CD4-positive, alpha-beta memory T cell (primary cell): ENCODE results near the gene HLA-DMB. TPM values are rescaled to one million over a fixed set of nuclear protein-coding genes. Genes with fewer than 3 reads are reported as not detected.
"Not testable (repeated sequence)": the region's sequence is repeated elsewhere in the genome, so short reads cannot be mapped to it uniquely, and the experiment has no call there.

ENCODE experiments used
- CTCF ChIA-PET: fragments of 350-600 bp; sonication (Branson Sonifier 250); formaldehyde crosslinking; loops from one replicate; lab custom pipeline; 2021; ENCODE audit warnings: inconsistent platforms; ENCODE audit not compliant: partially characterized antibody; lab: Charles Lee
- POLR2A ChIA-PET: fragments of 350-600 bp; sonication (Branson Sonifier 250); formaldehyde crosslinking; loops from one replicate; lab custom pipeline; 2021; ENCODE audit not compliant: partially characterized antibody; lab: Charles Lee
- DNase-seq, 5 donors: peaks; one replicate each; pipeline versions ENCODE4 v3.0.0 to v3.0.0-alpha.2; 2020 to 2022; ENCODE audit warnings: mixed read lengths in 1 of 5
- H3K27ac ChIP-seq: one replicate; pipeline ENCODE4 v1.7.0; 2013; ENCODE audit warnings: low read depth, low read length
- H3K27me3 ChIP-seq: 2 replicates; pipeline ENCODE4 v1.7.0; 2013; ENCODE audit warnings: mild to moderate bottlenecking, low read length, moderate library complexity; ENCODE audit not compliant: insufficient read depth
- H3K36me3 ChIP-seq: 2 replicates; pipeline ENCODE4 v1.7.0; 2013; ENCODE audit warnings: mild to moderate bottlenecking, low read length, moderate library complexity; ENCODE audit not compliant: insufficient read depth
- H3K4me1 ChIP-seq: 2 replicates; pipeline ENCODE4 v1.7.0; 2013; ENCODE audit warnings: mild to moderate bottlenecking, low read length, moderate library complexity; ENCODE audit not compliant: insufficient read depth
- H3K4me3 ChIP-seq, 2 donors: one replicate each; pipeline ENCODE4 v1.7.0; 2013; ENCODE audit warnings: low read length in 2 of 2, mild to moderate bottlenecking in 1 of 2
- H3K9me3 ChIP-seq, 2 donors: one replicate each; pipeline ENCODE4 v1.7.0; 2013; ENCODE audit warnings: low read length in 2 of 2, control low read depth in 1 of 2; ENCODE audit not compliant: control insufficient read depth in 1 of 2
- H3K27ac Mint-ChIP-seq, 7 donors: one replicate each; pipeline ENCODE4 v1.8.0; 2020 to 2021; ENCODE audit warnings: mixed read lengths in 7 of 7, mild to moderate bottlenecking in 6 of 7, inconsistent platforms in 3 of 7, moderate library complexity in 3 of 7
- H3K27me3 Mint-ChIP-seq, 2 donors: one replicate each; pipeline ENCODE4 v1.8.0; 2020 to 2021; ENCODE audit warnings: mixed read lengths in 2 of 2
- H3K36me3 Mint-ChIP-seq, 2 donors: one replicate each; pipeline ENCODE4 v1.8.0; 2020 to 2021; ENCODE audit warnings: mixed read lengths in 2 of 2, inconsistent platforms in 1 of 2, mild to moderate bottlenecking in 1 of 2
- H3K4me1 Mint-ChIP-seq, 4 donors: one replicate each; pipeline ENCODE4 v1.8.0; 2020 to 2021; ENCODE audit warnings: mixed read lengths in 4 of 4, mild to moderate bottlenecking in 1 of 4
- H3K4me3 Mint-ChIP-seq, 8 donors: one replicate each; pipeline ENCODE4 v1.8.0; 2020 to 2021; ENCODE audit warnings: mixed read lengths in 8 of 8, mild to moderate bottlenecking in 7 of 8, moderate library complexity in 6 of 8, inconsistent platforms in 3 of 8
- H3K9me3 Mint-ChIP-seq, 8 donors: one replicate each; pipeline ENCODE4 v1.8.0; 2020 to 2021; ENCODE audit warnings: mixed read lengths in 8 of 8, mild to moderate bottlenecking in 5 of 8, inconsistent platforms in 3 of 8, moderate library complexity in 1 of 8
- intact Hi-C: fragments of 100-400 bp; cut with micrococcal nuclease; formaldehyde crosslinking; loops from one replicate; pipeline ENCODE4 v1.15.1; 2023
- polyA plus RNA-seq, 2 donors: library from polyadenylated mRNA; unstranded; fragments of 300-500 nt; fragmentation: Illumina TruSeq; gene quantifications; one replicate each; pipeline ENCODE4 v1.2.3, GENCODE V29; 2021
- total RNA-seq, 2 experiments: library from RNA; stranded (reverse); gene quantifications; one replicate each; pipeline ENCODE4 v1.2.3, GENCODE V29; 2021

The HLA-DMB gene
- total and polyA plus RNA-seq, 4 experiments from 2014 or later: 7.6 to 15.5 (median 8.0) TPM

DNA sequence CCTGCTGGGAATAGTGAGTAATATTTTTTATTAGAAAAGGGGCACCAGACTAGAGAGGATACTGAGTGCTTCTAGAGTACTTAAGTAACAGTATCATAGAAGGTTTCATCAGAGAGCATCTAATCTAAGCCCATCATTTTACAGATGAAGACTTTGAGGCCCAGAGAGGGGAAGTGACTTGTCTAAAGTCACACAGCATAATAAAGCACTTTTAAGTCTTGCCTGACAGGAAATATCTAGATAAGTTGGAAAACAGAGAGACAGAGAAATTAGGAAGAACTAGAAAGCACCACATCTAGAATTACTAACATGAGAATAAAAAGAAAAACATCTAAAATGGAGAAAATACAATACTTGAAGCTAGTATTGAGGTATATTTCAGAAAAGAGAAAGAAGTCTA, 6.1 kb upstream of the HLA-DMB start:
- H3K27me3 ChIP-seq: no peaks in the 10 kb centered on the region
- Mint-ChIP-seq H3K9me3 (no peaks in the 10 kb centered on the region), H3K27ac (peak overlapping the region in 1 of 7 donors; percentile 38), H3K4me3 (no peak overlapping the region), H3K36me3 (no peaks in the 10 kb centered on the region), H3K27me3 (no peaks in the 10 kb centered on the region), H3K4me1 (peaks cover 32 to 58% (median 40%) of the 10 kb centered on the region in 4 donors)
- no peak overlapping the region for H3K4me3 ChIP-seq
- no peaks in the 10 kb centered on the region for H3K9me3 ChIP-seq
- CTCF ChIA-PET: interaction anchor here (1.5 to 13.5 kb wide), 7 partner anchors 9 to 109 kb away, joined by 4 to 567 read pairs (median 28); partner anchors contain the start of genes BRD2, HLA-DMB and TAP2
- DNase-seq: no peak
- no peak overlapping the region for H3K27ac ChIP-seq
- no peaks in the 10 kb centered on the region for H3K36me3 ChIP-seq
- intact Hi-C loops: loop anchor here (1.0 kb wide), 2 partner anchors 14 to 62 kb away; no protein-coding TSS in a partner anchor
- peaks cover 37% of the 10 kb centered on the region for H3K4me1 ChIP-seq
- POLR2A ChIA-PET: interaction anchor here (1.0 to 2.2 kb wide), 6 partner anchors 14 to 53 kb away, joined by 3 to 14 read pairs (median 7); partner anchors contain the start of gene BRD2

DNA sequence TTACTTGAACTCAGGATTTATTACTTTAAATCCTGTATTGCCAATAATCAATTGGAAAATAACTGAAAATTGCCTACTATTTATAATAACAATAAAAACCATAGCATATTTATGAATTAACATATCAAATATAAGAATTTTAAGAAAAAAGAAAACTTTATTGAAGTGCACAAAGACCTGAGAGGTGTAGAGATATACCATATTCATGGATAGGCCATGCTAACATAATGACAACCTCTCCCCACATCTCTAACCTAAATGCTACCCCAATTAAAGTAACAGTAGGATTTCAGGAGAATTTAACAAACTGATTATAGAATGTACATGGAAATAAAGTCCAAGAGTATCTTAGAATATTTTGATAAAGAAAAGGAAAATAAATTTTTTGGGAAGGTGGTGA, 5.1 kb upstream of the HLA-DMB start:
- DNase-seq: no peak
- no peaks in the 10 kb centered on the region for H3K36me3 Mint-ChIP-seq
- Histone ChIP-seq H3K9me3 (no peaks in the 10 kb centered on the region), H3K27me3 (no peaks in the 10 kb centered on the region), H3K4me1 (peaks cover 45% of the 10 kb centered on the region), H3K4me3 (no peak overlapping the region), H3K27ac (no peak overlapping the region), H3K36me3 (no peaks in the 10 kb centered on the region)
- ChIA-PET CTCF (no interaction called here), POLR2A (no interaction called here)
- H3K27me3 Mint-ChIP-seq: no peaks in the 10 kb centered on the region
- peak overlapping the region in 1 of 7 donors; percentile 53 for H3K27ac Mint-ChIP-seq
- intact Hi-C loops: no loop called here
- H3K4me1 Mint-ChIP-seq: peaks cover 40 to 68% (median 49%) of the 10 kb centered on the region in 4 donors
- no peaks in the 10 kb centered on the region for H3K9me3 Mint-ChIP-seq
- H3K4me3 Mint-ChIP-seq: peak overlapping the region in 1 of 8 donors; percentile 11

- Mint-ChIP-seq H3K27me3 (no peaks in the 10 kb centered on the region), H3K4me3 (peak overlapping the region in 3 of 8 donors; percentile 16 to 91 (median 86)), H3K9me3 (no peaks in the 10 kb centered on the region), H3K4me1 (peaks cover 44 to 72% (median 54%) of the 10 kb centered on the region in 4 donors), H3K36me3 (no peaks in the 10 kb centered on the region), H3K27ac (peak overlapping the region in 5 of 7 donors; percentile 73 to 98 (median 83))
- Histone ChIP-seq H3K4me3 (no peak overlapping the region), H3K4me1 (peaks cover 52% of the 10 kb centered on the region), H3K36me3 (no peaks in the 10 kb centered on the region), H3K27me3 (no peaks in the 10 kb centered on the region), H3K9me3 (no peaks in the 10 kb centered on the region), H3K27ac (peak overlapping the region; percentile 43)
- intact Hi-C loops: no loop called here
- ChIA-PET POLR2A (interaction anchor here (1.7 to 15.8 kb wide), 5 partner anchors 7 to 101 kb away, joined by 7 to 698 read pairs (median 24); partner anchors contain the start of genes BRD2, HLA-DMA and PSMB8), CTCF (interaction anchor here (1.2 to 15.9 kb wide), 5 partner anchors 8 to 51 kb away, joined by 5 to 631 read pairs (median 85); partner anchors contain the start of genes BRD2 and HLA-DMA)
- DNase-seq: no peak
Measured at GRCh38 chr6:32945108-32945760, 4.4 kb upstream of the HLA-DMB start.

- intact Hi-C loops: loop anchor here (1.0 kb wide), 1 partner anchor 9 kb away; the partner anchor contains the start of gene HLA-DMA
- ChIA-PET CTCF (interaction anchor here (0.7 to 15.9 kb wide), 12 partner anchors 8 to 118 kb away, joined by 3 to 631 read pairs (median 4); partner anchors contain the start of genes BRD2, HLA-DMA and TAP2), POLR2A (interaction anchor here (0.6 to 15.8 kb wide), 7 partner anchors 8 to 803 kb away, joined by 3 to 698 read pairs (median 12); partner anchors contain the start of genes BRD2, HLA-DMA, PSMB8 and TAP2)
- H3K27ac ChIP-seq: peak overlapping the region; percentile 43
- Mint-ChIP-seq H3K27me3 (no peaks in the 10 kb centered on the region), H3K9me3 (no peaks in the 10 kb centered on the region), H3K36me3 (no peaks in the 10 kb centered on the region), H3K27ac (peak overlapping the region; percentile 84 to 98 (median 91)), H3K4me3 (peak overlapping the region; percentile 78 to 93 (median 87)), H3K4me1 (peaks cover 47 to 72% (median 56%) of the 10 kb centered on the region in 4 donors)
- peak overlapping the region in 1 of 2 donors; percentile 33 for H3K4me3 ChIP-seq
- no peaks in the 10 kb centered on the region for H3K27me3 ChIP-seq
- H3K36me3 ChIP-seq: no peaks in the 10 kb centered on the region
- H3K9me3 ChIP-seq: no peaks in the 10 kb centered on the region
- peaks cover 57% of the 10 kb centered on the region for H3K4me1 ChIP-seq
- DNase-seq: peak in 4 of 5 donors; percentile 41 to 51 (median 47)
Measured at GRCh38 chr6:32943864-32944649, 3.2 kb upstream of the HLA-DMB start.

DNA sequence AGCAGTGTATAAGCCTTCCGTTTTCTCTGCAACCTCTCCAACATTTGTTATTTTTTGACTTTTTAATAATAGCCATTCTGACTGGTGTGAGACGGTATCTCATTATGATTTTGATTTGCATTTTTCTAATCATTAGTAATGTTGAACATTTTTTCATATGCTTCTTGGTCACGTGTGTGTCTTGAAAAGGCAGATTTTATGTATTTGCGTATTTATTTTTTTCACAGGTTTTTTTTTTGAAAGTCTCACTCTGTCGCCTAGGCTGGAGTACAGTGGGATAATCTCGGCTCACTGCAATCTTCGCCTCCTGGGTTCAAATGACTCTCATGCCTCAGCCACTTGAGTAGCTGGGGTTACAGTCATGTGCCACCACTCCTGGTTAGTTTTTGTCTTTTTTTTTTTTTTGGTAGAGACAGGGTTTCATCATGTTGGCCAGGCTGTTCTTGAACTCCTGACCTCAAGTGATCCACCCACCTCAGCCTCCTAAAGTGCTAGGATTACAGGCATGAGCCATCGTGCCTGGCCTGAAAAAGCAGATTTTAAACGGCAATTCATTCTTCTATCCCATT, 1.8 kb upstream of the HLA-DMB start:
- H3K36me3 ChIP-seq, intact Hi-C loops, DNase-seq, H3K9me3 Mint-ChIP-seq, H3K36me3 Mint-ChIP-seq, H3K9me3 ChIP-seq, H3K27me3 ChIP-seq, H3K4me3 ChIP-seq, H3K27ac ChIP-seq, H3K27me3 Mint-ChIP-seq: not testable (repeated sequence)
- H3K4me3 Mint-ChIP-seq: peak overlapping the region in 5 of 8 donors; percentile 18 to 40 (median 40)
- H3K4me1 ChIP-seq: peaks cover 57% of the 10 kb centered on the region
- peak overlapping the region; percentile 58 to 84 (median 71) for H3K27ac Mint-ChIP-seq
- ChIA-PET CTCF (interaction anchor here (1.1 to 15.9 kb wide), 11 partner anchors 10 to 116 kb away, joined by 3 to 631 read pairs (median 7); partner anchors contain the start of genes BRD2 and HLA-DMA), POLR2A (interaction anchor here (0.9 to 15.8 kb wide), 8 partner anchors 9 to 845 kb away, joined by 3 to 698 read pairs (median 9); partner anchors contain the start of genes BRD2, HLA-DMA, PSMB8 and TAP2)
- peaks cover 45 to 67% (median 56%) of the 10 kb centered on the region in 4 donors for H3K4me1 Mint-ChIP-seq

DNA sequence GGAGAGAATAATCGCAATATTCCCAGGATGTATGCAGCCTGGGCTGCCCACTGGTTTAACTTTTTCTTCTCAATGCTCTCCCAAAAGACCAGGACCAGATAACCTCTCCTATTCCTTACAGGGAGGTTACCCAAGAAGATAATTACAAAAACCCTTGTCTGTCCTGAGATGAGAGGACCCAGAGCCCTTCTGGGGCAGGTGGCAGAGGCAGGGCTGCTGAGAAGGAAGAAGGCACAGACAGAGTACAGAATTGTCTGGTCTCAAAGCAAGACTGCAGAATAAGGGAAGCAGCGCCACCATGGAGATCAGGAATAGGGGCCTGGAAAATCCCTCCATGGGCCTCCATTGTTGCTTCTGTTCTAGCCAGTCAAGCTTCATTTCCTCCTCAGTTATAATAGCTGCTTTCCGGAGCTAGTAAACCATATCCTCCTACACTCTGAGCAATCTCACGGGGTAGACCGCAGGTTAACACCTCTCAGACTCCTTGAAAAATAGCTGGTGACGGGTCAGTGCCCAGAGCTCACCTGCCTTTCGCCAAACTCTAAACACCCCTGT, 463 bp upstream of the HLA-DMB start:
- H3K9me3 Mint-ChIP-seq: no peaks in the 10 kb centered on the region
- peak overlapping the region; percentile 89 to 97 (median 92) for H3K4me3 Mint-ChIP-seq
- peak; percentile 52 to 75 (median 62) for DNase-seq
- H3K27me3 ChIP-seq: no peaks in the 10 kb centered on the region
- H3K4me3 ChIP-seq: peak overlapping the region; percentile 57 to 73
- CTCF ChIA-PET: interaction anchor here (0.7 to 15.9 kb wide), 14 partner anchors 9 to 113 kb away, joined by 3 to 631 read pairs (median 6); partner anchors contain the start of genes BRD2, HLA-DMA and TAP2
- no peaks in the 10 kb centered on the region for H3K36me3 Mint-ChIP-seq
- peaks cover 45 to 61% (median 53%) of the 10 kb centered on the region in 4 donors for H3K4me1 Mint-ChIP-seq
- intact Hi-C loops: loop anchor here (1.0 to 2.0 kb wide), 2 partner anchors 27 to 44 kb away; partner anchors contain the start of gene BRD2
- H3K27ac Mint-ChIP-seq: peak overlapping the region; percentile 90 to 99 (median 94)
- POLR2A ChIA-PET: interaction anchor here (0.9 to 15.8 kb wide), 10 partner anchors 11 to 846 kb away, joined by 3 to 698 read pairs (median 7); partner anchors contain the start of genes BRD2, HLA-DMA, PSMB9 and TAP1
- H3K27me3 Mint-ChIP-seq: no peaks in the 10 kb centered on the region
- H3K27ac ChIP-seq: peak overlapping the region; percentile 68
- H3K4me1 ChIP-seq: peaks cover 57% of the 10 kb centered on the region
- H3K36me3 ChIP-seq: no peaks in the 10 kb centered on the region
- H3K9me3 ChIP-seq: no peaks in the 10 kb centered on the region
